GM06990 (cell line): ENCODE measurements around the gene MPND.

ENCODE experiments used
- DNase-seq: peaks from one replicate; pipeline ENCODE4 v3.0.0-alpha.2; 2011; ENCODE audit not compliant: insufficient read length; ENCODE audit errors: extremely low read depth
- H3K27me3 ChIP-seq: replicated peaks from 2 replicates; pipeline ENCODE4 v1.6.0; 2011; ENCODE audit warnings: low read length; ENCODE audit not compliant: control insufficient read depth, insufficient read depth
- H3K36me3 ChIP-seq: 2 replicates; pipeline ENCODE4 v1.5.1; 2011; ENCODE audit warnings: low read length; ENCODE audit not compliant: control insufficient read depth, insufficient read depth
- H3K4me3 ChIP-seq: replicated peaks from 2 replicates; pipeline ENCODE4 v1.5.1; 2011; ENCODE audit warnings: low read depth, mild to moderate bottlenecking, control low read depth, low read length
- CTCF ChIP-seq: IDR thresholded peaks from 2 replicates; pipeline ENCODE4 v1.5.1; 2011; ENCODE audit warnings: low read length, control low read depth, mild to moderate bottlenecking, inconsistent platforms; ENCODE audit not compliant: insufficient read depth, poor library complexity, severe bottlenecking

The MPND gene

GRCh38 chr19:4338441-4339355 is 4.7 kb upstream of the MPND start, which contains the start of gene STAP2:
Gene STAP2 (minus strand): TSS chr19:4338827. CDS start chr19:4338753, 74 bp downstream.
- no peaks in the 10 kb centered on the region for H3K27me3 ChIP-seq
- H3K4me3 ChIP-seq, result peak within 1 kb of the TSS; percentile 61
- TF ChIP-seq CTCF, result no peak
- H3K36me3 ChIP-seq, result no peaks in the 10 kb centered on the region
- DNase-seq, result no peak

DNA sequence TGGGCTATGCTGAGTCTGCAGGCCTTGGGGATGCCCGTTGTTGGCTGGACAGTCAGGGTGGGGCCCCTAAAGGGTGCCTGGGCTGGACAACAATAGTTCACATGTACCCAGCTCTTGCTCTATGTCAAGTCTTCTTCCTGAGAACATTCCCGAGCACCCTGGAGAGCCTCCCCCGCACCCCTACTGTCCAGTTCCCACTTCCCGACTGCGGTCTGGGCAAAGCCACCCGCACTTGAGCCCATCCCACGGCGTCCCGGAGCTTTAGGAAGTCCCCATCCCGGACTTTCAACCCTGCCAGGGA is 1.1 kb upstream of the MPND start:
- no peak for TF ChIP-seq CTCF
- Histone ChIP-seq H3K27me3 (no peaks in the 10 kb centered on the region), H3K4me3 (peak overlapping the region; percentile 67), H3K36me3 (no peaks in the 10 kb centered on the region; the same call in none of the 2 replicates)
- DNase-seq, result no peak

GRCh38 chr19:4342615-4343369 is 570 bp upstream of the MPND start:
- no peaks in the 10 kb centered on the region for H3K27me3 ChIP-seq
- H3K4me3 ChIP-seq, result peak overlapping the region; percentile 74
- H3K36me3 ChIP-seq, result no peaks in the 10 kb centered on the region; the same call in none of the 2 replicates
- TF ChIP-seq CTCF, result peak; percentile 38
- DNase-seq, result peak; percentile 93

- no peak for TF ChIP-seq CTCF
- Histone ChIP-seq H3K36me3 (no peaks in the 10 kb centered on the region; the same call in none of the 2 replicates), H3K27me3 (no peaks in the 10 kb centered on the region), H3K4me3 (no peak overlapping the region)
- DNase-seq, result no peak
These were observed 2.1 kb downstream of the MPND start for GRCh38 chr19:4345342-4346019.

- Histone ChIP-seq H3K27me3 (no peaks in the 10 kb centered on the region), H3K36me3 (no peaks in the 10 kb centered on the region; the same call in none of the 2 replicates), H3K4me3 (no peak overlapping the region)
- no peak for DNase-seq
- TF ChIP-seq CTCF, result no peak
These were observed 2.6 kb downstream of the MPND start for GRCh38 chr19:4346020-4346383.
